GM18520 (cell line): Measurements from ENCODE around the gene DNAH6.

Experiments used
- ATAC-seq: cut with Tn5 transposase; IDR thresholded peaks from one replicate; pipeline ENCODE4 v1.9.1; 2021; ENCODE audit not compliant: unreplicated experiment

DNAH6 gene

GRCh38 chr2:84619794-84620371, 103.6 kb downstream of the DNAH6 start:
- ATAC-seq: no peak

- no peak for ATAC-seq
Measured at GRCh38 chr2:84628486-84628885, 112.2 kb downstream of the DNAH6 start.

DNA sequence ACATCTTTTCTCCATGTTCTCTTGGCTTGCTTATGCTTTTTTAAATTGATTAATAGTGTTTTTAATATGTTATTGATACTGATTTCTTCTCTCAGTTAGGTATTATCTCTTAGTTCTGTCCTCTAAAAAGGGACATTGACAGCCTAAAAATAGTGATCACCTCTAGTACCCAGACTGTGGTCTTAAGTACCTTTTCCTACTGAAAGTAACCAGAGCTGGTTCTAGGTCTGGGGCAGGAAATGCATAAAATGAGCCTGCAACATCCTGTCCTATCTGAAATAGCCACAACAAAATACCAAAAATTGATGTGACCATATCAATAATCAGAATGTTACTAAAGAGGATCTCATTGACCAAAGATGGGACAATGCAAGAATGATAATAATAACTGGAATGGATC, 113.3 kb downstream of the DNAH6 start:
- no peak for ATAC-seq

- ATAC-seq: no peak
Measured at GRCh38 chr2:84631047-84631446, 114.7 kb downstream of the DNAH6 start.

GRCh38 chr2:84631985-84632384, 115.7 kb downstream of the DNAH6 start:
- ATAC-seq: no peak

DNA sequence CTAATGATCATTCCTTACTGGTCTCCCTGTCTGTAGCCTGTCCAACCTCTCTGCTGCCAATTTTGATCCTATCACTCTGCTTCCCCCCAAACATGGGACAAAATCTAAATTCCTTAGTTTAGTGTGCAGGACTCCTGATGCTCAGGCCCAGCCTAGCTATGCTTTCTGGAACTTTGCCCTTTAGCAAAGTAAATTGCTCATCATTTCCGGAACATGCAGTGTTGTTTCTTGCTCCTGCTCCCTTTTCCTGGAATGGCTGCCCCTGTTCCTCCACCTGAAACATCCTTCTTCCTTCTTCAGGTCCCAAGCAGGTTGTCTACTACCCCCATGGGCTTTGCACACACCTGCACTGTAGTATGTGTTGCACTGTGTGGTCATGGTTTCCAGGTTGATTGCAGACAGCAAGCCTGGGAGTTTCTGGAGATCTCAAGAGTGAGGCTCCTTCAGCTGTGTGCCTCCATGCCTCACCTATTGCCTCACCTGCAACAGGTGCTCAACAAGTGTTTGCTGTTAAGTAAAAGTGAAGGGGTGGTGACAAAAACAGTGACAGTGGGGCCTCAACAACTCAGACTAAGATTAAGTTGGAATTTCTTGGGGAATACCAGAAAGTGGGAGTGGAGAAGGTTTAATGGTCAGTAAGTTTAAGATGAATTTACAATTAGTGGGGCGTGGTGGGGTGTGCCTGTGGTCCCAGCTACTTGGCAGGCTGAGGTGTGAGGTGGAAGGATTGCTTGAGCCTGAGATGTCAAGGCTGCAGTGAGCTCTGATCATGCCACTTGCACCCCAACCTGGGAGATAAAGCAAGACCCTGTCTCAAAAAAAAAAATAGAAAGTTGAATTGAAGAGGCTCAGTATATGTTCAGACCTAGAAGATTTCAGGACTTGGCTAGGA, 120.0 kb downstream of the DNAH6 start:
- ATAC-seq: no peak

DNA sequence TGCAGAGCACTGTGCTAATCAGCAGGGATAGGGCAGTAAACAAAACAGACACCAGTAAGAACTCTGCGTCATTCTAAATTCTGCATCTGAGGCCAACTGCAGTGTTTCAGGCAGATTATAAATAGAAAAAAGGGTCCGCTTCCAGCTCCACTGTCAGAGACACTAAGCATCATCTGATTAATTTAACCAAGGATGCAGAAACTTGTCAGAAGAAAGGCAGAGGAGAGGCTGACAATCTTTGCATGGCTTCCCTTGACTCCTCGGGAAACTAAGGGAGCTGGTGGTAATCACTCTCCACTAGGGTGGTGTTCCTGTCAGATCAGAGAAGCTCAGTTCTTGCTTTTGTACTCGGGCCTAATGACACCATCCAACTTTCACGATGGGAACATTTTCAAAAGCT, 123.5 kb downstream of the DNAH6 start:
- no peak for ATAC-seq

DNA sequence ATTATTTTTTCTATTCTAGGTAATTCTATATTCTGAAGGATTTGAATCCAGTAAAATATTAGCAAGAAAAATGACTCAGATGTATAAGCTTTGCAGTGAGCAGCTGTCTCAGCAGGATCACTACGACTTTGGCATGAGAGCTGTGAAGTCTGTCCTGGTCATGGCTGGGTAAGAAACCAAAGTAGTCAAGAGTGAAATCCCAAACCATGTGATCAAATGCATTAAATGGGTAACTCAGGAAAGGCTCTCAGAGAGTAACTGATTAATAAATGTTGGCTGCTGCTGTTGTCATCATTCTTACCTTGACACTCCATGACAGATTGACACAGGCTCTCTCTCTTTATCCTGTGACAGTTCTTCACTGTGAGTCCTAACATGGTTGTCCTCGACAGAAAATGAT, 124.1 kb downstream of the DNAH6 start:
- ATAC-seq: no peak

GRCh38 chr2:84641021-84641420, 124.7 kb downstream of the DNAH6 start:
- ATAC-seq: no peak

- ATAC-seq: no peak
Measured at GRCh38 chr2:84643991-84644390, 127.7 kb downstream of the DNAH6 start.

- no peak for ATAC-seq
Measured at GRCh38 chr2:84646514-84646913, 130.2 kb downstream of the DNAH6 start.

DNA sequence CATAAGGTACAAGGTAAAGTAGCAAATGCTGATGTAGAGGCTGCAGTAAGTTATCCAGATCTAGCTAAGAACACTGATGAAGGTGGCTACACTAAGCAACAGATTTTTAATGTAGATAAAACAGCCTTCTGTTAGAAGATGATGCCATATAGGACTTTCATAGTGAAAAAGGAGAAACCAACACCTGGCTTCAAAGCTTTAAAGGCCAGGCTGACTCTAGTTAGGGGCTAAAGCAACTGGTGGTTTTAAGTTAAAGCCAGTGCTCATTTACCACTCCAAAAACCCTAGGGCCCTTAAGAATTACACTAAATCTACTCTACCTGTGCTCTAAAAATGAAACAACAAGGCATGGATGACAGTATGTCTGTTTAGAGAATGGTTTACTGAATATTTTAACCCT, 131.0 kb downstream of the DNAH6 start:
- no peak for ATAC-seq

DNA sequence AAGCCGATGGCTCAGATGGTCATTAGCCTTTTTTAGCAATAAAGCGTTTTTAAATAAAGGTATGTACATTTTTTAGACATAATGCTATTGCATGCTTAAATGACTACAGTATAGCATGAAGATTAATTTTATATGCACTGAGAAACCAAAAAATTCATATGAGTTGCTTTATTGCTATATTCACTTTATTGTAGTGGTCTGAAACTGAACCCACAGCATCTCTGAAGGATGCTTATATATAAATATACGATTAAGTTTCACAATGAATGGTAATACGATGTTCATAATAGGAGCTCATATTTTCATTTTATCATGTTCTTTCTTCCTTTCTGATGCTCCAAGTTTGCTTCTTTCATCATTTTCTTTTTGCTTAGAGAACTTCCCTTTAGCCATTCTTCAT, 132.8 kb downstream of the DNAH6 start:
- no peak for ATAC-seq

GRCh38 chr2:84649487-84650142, 133.3 kb downstream of the DNAH6 start:
- no peak for ATAC-seq

DNA sequence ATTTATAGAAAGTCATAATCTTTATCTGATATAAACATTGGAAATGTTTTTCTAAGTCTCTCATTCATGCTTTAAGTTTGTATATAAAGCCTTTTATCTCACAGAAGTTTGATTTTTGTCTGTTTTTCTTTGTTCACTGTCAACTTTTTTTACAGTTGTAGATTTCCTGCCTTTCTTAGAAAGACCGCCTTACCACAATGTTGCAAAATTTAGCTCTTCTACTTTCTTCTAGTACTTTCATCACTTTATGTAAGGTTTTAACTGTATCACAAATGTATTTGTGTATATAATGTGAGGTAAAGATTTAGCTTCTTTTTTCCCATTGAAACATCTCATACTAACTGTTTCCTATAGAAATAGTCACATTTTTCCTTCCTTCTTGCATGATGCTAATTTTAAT, 136.1 kb downstream of the DNAH6 start:
- ATAC-seq: no peak

DNA sequence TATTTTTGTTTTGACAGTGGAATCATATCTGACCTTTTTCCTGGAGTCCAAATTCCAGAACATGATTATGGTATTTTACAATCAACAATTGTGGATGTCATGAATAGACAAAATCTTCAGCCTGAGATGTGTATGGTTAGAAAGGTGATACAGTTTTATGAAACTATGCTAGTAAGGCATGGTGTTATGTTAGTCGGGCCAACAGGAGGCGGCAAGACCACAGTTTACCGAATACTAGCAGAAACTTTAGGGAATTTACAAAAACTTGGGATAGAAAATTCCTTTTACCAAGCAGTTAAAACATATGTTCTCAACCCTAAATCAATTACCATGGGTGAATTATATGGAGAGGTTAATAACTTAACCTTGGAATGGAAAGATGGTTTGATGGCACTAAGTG, 137.0 kb downstream of the DNAH6 start:
- ATAC-seq: no peak

GRCh38 chr2:84654414-84654813, 138.1 kb downstream of the DNAH6 start:
- ATAC-seq: no peak

DNA sequence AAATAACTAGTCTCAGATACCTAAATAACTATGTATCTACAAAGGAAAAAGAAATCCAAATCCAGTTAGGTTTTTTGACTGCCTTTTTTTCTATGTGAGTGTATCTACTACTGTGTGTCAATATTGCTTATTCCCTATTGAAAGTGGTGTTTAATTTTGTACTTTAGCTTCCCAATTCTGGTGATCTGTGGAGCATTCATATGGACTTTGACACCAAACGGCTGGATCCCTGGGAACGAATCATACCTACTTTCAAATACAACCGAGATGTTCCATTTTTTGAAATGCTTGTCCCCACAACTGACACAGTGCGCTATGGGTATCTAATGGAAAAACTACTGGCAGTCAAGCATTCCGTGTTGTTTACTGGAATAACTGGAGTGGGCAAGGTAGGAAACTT, 152.8 kb downstream of the DNAH6 start:
- no peak for ATAC-seq

DNA sequence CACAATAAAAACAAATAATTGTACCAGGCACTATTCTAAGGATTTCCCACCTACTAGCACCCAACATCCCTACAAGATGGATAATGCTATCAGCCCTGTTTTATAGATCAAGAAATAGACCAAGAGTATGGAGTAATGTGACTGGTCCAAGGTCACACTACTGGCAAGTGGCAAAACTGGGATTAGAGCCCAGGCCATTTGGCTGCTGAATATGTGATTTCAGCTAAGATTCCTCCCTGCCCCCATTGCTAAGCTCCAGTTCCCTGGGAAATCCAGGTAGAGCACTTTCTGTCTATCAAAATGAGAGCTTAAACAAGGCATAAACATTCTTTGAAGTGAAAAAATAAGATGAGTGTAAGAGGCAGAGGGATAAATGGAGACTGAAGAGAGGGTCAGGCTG, 157.8 kb downstream of the DNAH6 start:
- ATAC-seq: no peak

DNA sequence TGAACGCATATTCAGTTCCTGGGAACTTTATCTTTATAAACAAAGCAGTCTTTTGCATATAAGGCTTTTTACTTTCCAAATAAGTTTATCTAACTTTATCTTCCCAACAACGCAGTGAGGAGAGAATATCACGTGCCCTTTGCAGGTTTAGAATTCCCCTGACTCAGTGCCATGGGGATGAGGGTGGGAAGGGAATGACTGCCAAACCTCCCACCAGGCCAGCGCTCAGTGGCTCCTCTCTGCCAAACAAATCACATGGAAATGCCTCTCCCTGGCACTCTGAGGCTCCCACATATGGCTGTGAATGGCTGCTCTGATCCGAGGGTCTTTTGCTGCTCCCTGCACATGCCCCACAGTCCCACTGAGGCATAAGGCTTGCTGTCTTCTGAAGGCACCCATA, 158.3 kb downstream of the DNAH6 start:
- ATAC-seq: no peak

DNA sequence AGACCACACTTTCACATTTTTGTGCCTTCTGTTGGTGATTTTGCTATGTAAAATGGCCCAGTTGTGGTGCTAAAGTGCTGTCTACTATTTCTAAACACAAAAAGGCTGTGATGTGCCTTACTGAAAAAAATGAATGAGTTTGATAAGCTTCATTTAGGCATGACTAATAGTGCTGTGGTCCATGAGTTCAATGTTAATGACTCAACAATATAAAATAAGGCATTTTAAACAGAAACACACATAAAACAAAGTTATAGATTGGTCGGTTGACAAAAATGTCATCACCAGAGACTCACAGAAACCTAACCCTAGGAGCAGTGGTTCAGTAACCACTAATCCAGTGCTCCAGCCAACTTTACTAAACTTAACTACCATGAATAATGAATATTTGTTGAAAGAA, 160.0 kb downstream of the DNAH6 start:
- no peak for ATAC-seq

DNA sequence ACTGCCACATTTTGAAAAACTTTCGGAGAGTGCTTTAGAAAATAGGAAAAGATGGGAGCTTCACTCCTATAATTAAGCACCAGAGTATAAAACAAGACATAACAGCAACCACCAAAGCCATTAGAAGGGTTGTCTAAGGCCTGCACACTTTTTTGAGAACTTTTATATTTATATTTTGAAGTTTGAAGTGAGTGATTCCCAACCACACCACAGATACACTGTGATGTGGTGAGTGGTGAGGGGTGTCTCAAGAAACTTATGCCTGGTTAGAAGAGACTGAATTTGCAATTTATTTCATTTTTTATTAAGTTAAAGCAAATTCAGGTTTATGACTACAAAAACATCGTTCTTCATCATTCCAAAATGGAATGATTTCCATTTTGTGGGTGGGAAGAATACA, 161.9 kb downstream of the DNAH6 start:
- ATAC-seq: no peak
